ENCODE measurements around the gene NCK1. TPM values are rescaled to one million over a fixed set of nuclear protein-coding genes. Genes with fewer than 3 reads are reported as not detected.

NCK1 gene
- total and polyA plus RNA-seq, 11 donors: 6.5 to 36.0 (median 23.3) TPM

GRCh38 chr3:136974670-136975069 is 112.7 kb downstream of the NCK1 start:
- WGBS, 4 donors: 32 to 86% (median 44%) methylated on average over 2 of the region's 2 CpGs
- TF ChIP-seq CTCF (IDR thresholded peaks at IDR 0.05): no peak
- TF ChIP-seq POLR2A (IDR thresholded peaks at IDR 0.05): no peak
- intact Hi-C loops (cut with DNase I): no loop called here
- DNase-seq (no peak), ATAC-seq (no peak)
- no peak overlapping the region for H3K4me3 ChIP-seq
- H3K4me1 ChIP-seq: no peaks in the 10 kb centered on the region
- no peaks in the 10 kb centered on the region for H3K36me3 ChIP-seq
- H3K27ac ChIP-seq: no peak overlapping the region
- no peaks in the 10 kb centered on the region for H3K27me3 ChIP-seq
- peaks cover 0 to 27% (median 13%) of the 10 kb centered on the region in 12 donors for H3K9me3 ChIP-seq

- Histone ChIP-seq H3K9me3 (peaks cover 0 to 15% (median 8%) of the 10 kb centered on the region in 12 donors), H3K36me3 (no peaks in the 10 kb centered on the region), H3K27me3 (no peaks in the 10 kb centered on the region), H3K4me3 (no peak overlapping the region), H3K27ac (no peak overlapping the region), H3K4me1 (no peaks in the 10 kb centered on the region)
- TF ChIP-seq CTCF (IDR thresholded peaks at IDR 0.05) (no peak), POLR2A (IDR thresholded peaks at IDR 0.05) (no peak)
- ATAC-seq (no peak), DNase-seq (no peak)
- intact Hi-C loops (cut with DNase I): no loop called here
These were observed 117.2 kb downstream of the NCK1 start for GRCh38 chr3:136979204-136979603.

GRCh38 chr3:136979684-136980083 is 117.7 kb downstream of the NCK1 start:
- no peak for ATAC-seq
- TF ChIP-seq CTCF (IDR thresholded peaks at IDR 0.05) (no peak), POLR2A (IDR thresholded peaks at IDR 0.05) (no peak)
- H3K4me1 ChIP-seq: peaks cover 0 to 3% (median 0%) of the 10 kb centered on the region in 12 donors
- H3K27ac ChIP-seq: no peak overlapping the region
- no peaks in the 10 kb centered on the region for H3K27me3 ChIP-seq
- 73 to 94% (median 83%) methylated on average over 3 of the region's 3 CpGs for WGBS, 4 donors
- no peak overlapping the region for H3K4me3 ChIP-seq
- H3K9me3 ChIP-seq: peaks cover 0 to 10% (median 4%) of the 10 kb centered on the region in 12 donors
- H3K36me3 ChIP-seq: no peaks in the 10 kb centered on the region
- intact Hi-C loops (cut with DNase I): no loop called here
- no peak for DNase-seq

- 87 to 94% (median 90%) methylated on average over 5 of the region's 5 CpGs for WGBS, 4 donors
- Histone ChIP-seq H3K4me3 (no peak overlapping the region), H3K36me3 (no peaks in the 10 kb centered on the region), H3K4me1 (peaks cover 0 to 9% (median 0%) of the 10 kb centered on the region in 12 donors), H3K27ac (no peak overlapping the region), H3K27me3 (no peaks in the 10 kb centered on the region), H3K9me3 (no peaks in the 10 kb centered on the region)
- intact Hi-C loops (cut with DNase I): no loop called here
- DNase-seq: no peak
- ATAC-seq: no peak
- no peak for TF ChIP-seq CTCF (IDR thresholded peaks at IDR 0.05)
- no peak for TF ChIP-seq POLR2A (IDR thresholded peaks at IDR 0.05)
These were observed 120.0 kb downstream of the NCK1 start for GRCh38 chr3:136982033-136982432.
